Heart right ventricle (tissue), 16 donors: Measurements from ENCODE around the gene FAAP20. TPM values are rescaled to one million over a fixed set of nuclear protein-coding genes. Genes with fewer than 3 reads are reported as not detected.

Source experiments
- ATAC-seq, 8 donors: fragments of 200-7000 bp; cut with Tn5 transposase; one replicate each; pipeline ENCODE4 v1.9.1; 2020; ENCODE audit warnings: mild to moderate bottlenecking in 8 of 8, moderate library complexity in 8 of 8, moderate number of reproducible peaks in 1 of 8
- DNase-seq, 2 donors: peaks; one replicate each; pipeline ENCODE4 v3.0.0-alpha.2; 2020
- H3K27ac ChIP-seq, 10 donors: fragments of 200-600 bp; sonication (generic) in 2 of 10; one replicate each; pipeline versions ENCODE4 v1.5.0 to v1.8.0; 2020 to 2022; ENCODE audit warnings: mild to moderate bottlenecking in 3 of 10
- H3K27me3 ChIP-seq, 7 donors: fragments of 200-600 bp; one replicate each; pipeline ENCODE4 v1.8.0; 2021 to 2022; ENCODE audit warnings: mild to moderate bottlenecking in 2 of 7
- H3K36me3 ChIP-seq, 9 donors: fragments of 200-600 bp; sonication (generic) in 1 of 9; one replicate each; pipeline versions ENCODE4 v1.5.0 to v1.8.0; 2020 to 2022; ENCODE audit warnings: mild to moderate bottlenecking in 2 of 9
- H3K4me1 ChIP-seq, 9 donors: fragments of 200-600 bp; sonication (generic) in 1 of 9; one replicate each; pipeline versions ENCODE4 v1.5.0 to v1.8.0; 2020 to 2022; ENCODE audit warnings: mild to moderate bottlenecking in 4 of 9
- H3K4me3 ChIP-seq, 10 donors: fragments of 200-600 bp; sonication (generic) in 2 of 10; one replicate each; pipeline versions ENCODE4 v1.5.0 to v1.8.0; 2020 to 2022; ENCODE audit warnings: mild to moderate bottlenecking in 7 of 10, moderate library complexity in 2 of 10
- H3K9me3 ChIP-seq, 11 donors: fragments of 200-600 bp in 10 of 11; sonication (generic) in 2 of 11; one replicate each; pipeline versions ENCODE4 v1.5.0 to v1.8.0; 2013 to 2022; ENCODE audit warnings: mild to moderate bottlenecking in 2 of 11, control low read depth in 1 of 11, moderate library complexity in 1 of 11
- whole genome bisulfite sequencing, 2 donors: extraction: QIAGEN DNeasy Blood & Tissue Kit; methylation state at CpG; one replicate each; pipeline ENCODE4 v1.1.7; 2013; ENCODE audit warnings: inconsistent platforms in 1 of 2; 5-methylcytosine and 5-hydroxymethylcytosine counted together
- intact Hi-C, 10 donors: fragments of 100-400 bp; cut with DNase I; formaldehyde crosslinking; loops; one replicate each; pipeline versions ENCODE4 v1.11.1 to v1.14.2; 2022
- polyA plus RNA-seq, 2 donors: library from polyadenylated mRNA; stranded (reverse); fragments of 200-250 nt; gene quantifications; one replicate each; pipeline ENCODE4 v1.2.3, GENCODE V29; 2013
- total RNA-seq, 10 donors: library from RNA; stranded (reverse); fragmentation: NEBNext Ultra II Directional in 3 of 10; extraction: Animal tissue kit (Norgen Biotek cat#: 25700) in 3 of 10; gene quantifications; one replicate each; pipeline versions ENCODE4 v1.2.1 to v1.2.4, GENCODE V29; 2021 to 2023
- TF ChIP-seq, protein P1 (sequence below), 9 donors: fragments of 200-600 bp; sonication (generic) in 2 of 9; IDR thresholded peaks; one replicate each; pipeline versions ENCODE4 v1.5.0 to v1.8.0; 2021 to 2022; ENCODE audit warnings: antibody characterized with exemption in 9 of 9, mild to moderate bottlenecking in 5 of 9, moderate library complexity in 1 of 9
- donor health status: Arrhythmogenic right ventricular cardiomyopathy.
- donor health status: ischemic (EF 13 %, LVEDD 7.1; RV severe dilation, severe dysfunction).
- donor health status: healthy with polysubstance abuse.
- donor health status: DM: no; HTN: yes; CAD: no.
- donor health status: DM: no; HTN: no; CAD: no.
- donor health status: ischemic (EF 25% LVEDD 6.9; RV normal size, moderate dysfunction).
- donor health status: ischemic (EF 25% LVEDD 5.7; RV mildly dilated, moderate dysfunction).
- donor health status: healthy.
- donor health status: DM: yes; HTN: yes; CAD: no.
- donor health status: Ischemic cardiomyopathy.
- donor health status: ischemic (EF 35%, LVEDD 5.7; RV mildly dilated, moderate dysfunction).
- donor health status: nonischemic (EF 11% LVEDD 7.7; RV severe dilation, severe dysfunction).
- donor health status: DM: yes; HTN: yes; CAD: no.
- donor health status: PGD.
- donor health status: ischemic (EF 29% LVEDD 5.4; RV normal size, mild dysfunction).
- donor health status: nonischemic (EF 23%, LVEDD 6.1; RV moderate dilation, normal function).

The FAAP20 gene
- total and polyA plus RNA-seq, 12 donors: 30.9 to 83.6 (median 38.6) TPM

DNA sequence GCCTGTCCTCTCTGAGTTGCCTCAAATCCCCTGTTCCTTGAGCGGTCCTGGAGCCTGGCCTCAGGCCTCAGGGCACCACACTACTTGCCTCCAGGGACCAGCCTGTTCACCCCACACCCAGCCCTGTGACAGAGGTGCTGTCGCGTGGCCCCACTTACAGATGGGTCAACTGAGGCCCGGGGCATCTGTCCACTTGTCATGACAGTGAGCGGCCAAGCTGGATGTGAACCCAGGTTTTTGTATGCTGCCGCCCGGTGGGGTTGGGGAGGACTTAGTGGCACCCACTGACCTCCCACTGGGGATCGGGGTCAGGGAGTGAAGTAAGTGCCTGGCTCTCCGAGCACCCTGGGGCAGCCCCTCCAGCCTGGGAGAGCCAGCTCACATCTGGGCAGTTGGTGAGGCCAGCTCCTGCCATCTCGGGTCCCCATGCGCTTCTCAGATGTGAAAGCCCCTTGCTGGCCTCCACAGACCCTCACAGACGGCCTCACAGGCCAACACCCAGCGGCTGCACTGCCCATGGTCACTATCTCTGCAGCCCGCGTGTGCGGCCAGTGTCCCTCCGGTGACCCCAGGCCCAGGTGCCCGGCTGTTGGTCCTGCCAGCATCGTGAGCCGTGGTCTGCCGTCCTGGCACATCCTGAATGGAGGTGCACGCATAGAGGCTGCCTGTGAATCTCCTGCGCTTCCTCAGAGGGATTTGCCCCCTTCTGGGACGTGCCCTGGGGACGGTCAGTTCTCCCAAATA lies 9.3 kb upstream of the FAAP20 start:
- H3K4me3 ChIP-seq: peak overlapping the region; percentile 26 to 74 (median 58)
- 52 to 57% methylated on average over 25 of the region's 25 CpGs for WGBS, 2 donors
- no peak for ATAC-seq
- no peaks in the 10 kb centered on the region for H3K9me3 ChIP-seq
- peaks cover 40 to 78% (median 69%) of the 10 kb centered on the region in 9 donors for H3K4me1 ChIP-seq
- intact Hi-C loops: loop anchor here in 1 of 10 donors (5.0 kb wide), 1 partner anchor 338 kb away; no protein-coding TSS in a partner anchor
- TF ChIP-seq, protein P1, sequence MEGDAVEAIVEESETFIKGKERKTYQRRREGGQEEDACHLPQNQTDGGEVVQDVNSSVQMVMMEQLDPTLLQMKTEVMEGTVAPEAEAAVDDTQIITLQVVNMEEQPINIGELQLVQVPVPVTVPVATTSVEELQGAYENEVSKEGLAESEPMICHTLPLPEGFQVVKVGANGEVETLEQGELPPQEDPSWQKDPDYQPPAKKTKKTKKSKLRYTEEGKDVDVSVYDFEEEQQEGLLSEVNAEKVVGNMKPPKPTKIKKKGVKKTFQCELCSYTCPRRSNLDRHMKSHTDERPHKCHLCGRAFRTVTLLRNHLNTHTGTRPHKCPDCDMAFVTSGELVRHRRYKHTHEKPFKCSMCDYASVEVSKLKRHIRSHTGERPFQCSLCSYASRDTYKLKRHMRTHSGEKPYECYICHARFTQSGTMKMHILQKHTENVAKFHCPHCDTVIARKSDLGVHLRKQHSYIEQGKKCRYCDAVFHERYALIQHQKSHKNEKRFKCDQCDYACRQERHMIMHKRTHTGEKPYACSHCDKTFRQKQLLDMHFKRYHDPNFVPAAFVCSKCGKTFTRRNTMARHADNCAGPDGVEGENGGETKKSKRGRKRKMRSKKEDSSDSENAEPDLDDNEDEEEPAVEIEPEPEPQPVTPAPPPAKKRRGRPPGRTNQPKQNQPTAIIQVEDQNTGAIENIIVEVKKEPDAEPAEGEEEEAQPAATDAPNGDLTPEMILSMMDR (IDR thresholded peaks at IDR 0.05): no peak
- peak in 1 of 2 donors; percentile 22 for DNase-seq
- H3K36me3 ChIP-seq: no peaks in the 10 kb centered on the region
- peak overlapping the region; percentile 76 to 96 (median 90) for H3K27ac ChIP-seq
- H3K27me3 ChIP-seq: no peaks in the 10 kb centered on the region

DNA sequence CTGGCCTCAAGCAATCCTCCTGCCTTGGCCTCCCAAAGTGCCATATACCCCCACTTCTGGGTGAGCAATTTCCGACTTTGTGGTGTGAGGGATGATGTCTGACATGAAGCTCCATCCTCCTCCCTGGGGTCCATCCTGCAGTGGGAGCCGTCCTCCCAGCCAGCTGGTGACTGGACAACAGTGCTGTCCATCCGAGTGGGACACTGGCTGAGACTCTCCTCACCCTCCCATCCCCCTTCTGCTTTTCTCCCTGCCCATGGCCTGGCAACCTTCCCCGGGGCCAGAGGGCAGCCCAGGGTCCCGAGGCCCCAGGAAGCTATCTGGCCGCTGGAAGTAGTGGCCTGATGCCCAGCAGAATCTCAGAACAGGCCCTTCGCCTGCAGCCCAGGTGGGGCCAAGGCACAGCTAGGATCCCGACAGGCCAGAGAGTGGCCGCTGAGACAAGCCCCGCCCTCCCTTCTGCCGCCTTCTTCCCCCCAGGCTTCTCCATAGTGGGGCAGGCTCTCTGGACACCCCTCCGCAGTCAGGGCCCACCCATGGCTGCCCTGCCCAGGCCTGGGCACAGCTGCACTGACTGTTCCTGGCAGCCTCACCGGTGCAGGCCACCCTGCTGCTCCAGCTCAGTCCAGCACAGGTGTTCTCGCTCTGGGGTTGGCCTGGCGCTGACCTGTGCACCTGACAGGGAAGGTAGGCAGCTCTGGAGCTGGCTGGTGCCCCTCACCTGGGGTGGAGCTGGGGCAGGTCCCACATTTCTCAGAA lies 8.4 kb upstream of the FAAP20 start:
- Histone ChIP-seq H3K4me1 (peaks cover 37 to 75% (median 64%) of the 10 kb centered on the region in 9 donors), H3K9me3 (no peaks in the 10 kb centered on the region), H3K27me3 (no peaks in the 10 kb centered on the region), H3K4me3 (no peak overlapping the region), H3K27ac (peak overlapping the region in 7 of 10 donors; percentile 5 to 96 (median 91)), H3K36me3 (no peaks in the 10 kb centered on the region)
- DNase-seq (peak; percentile 16 to 30), ATAC-seq (no peak)
- intact Hi-C loops: loop anchor here in 1 of 10 donors (5.0 kb wide), 1 partner anchor 339 kb away; no protein-coding TSS in a partner anchor
- 91 to 92% methylated on average over 15 of the region's 15 CpGs for WGBS, 2 donors
- TF ChIP-seq, protein P1 (IDR thresholded peaks at IDR 0.05): no peak

DNA sequence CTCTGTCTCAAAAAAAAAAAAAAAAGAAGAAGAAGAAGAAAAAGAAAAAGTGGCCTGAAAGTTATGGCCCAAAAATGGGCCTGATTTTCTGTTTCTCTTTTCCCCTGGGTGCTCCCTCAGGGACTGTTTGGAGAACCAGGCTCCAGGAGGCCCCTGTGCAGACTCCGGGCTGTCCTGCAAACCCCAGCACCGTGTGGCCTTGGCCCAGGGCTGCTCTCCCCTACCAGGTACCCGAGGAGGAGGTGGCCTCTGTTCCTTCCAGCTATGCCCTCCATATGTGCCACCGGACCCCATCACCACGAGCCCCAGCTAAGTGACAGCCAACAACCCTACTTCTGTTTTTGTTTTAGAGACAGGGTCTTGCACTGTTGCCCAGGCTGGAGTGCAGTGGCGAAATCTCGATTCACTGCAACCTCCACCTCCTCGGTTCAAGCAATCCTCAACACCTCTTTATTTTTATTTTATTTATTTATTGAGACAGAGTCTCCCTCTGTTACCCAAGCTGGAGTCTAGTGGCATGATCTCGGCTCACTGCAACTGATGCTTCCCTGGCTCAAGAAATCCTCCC lies 7.5 kb upstream of the FAAP20 start:
- Histone ChIP-seq H3K27me3 (no peaks in the 10 kb centered on the region), H3K36me3 (no peaks in the 10 kb centered on the region), H3K4me1 (peaks cover 30 to 66% (median 57%) of the 10 kb centered on the region in 9 donors), H3K9me3 (no peaks in the 10 kb centered on the region), H3K4me3 (no peak overlapping the region), H3K27ac (no peak overlapping the region)
- DNase-seq (no peak), ATAC-seq (no peak)
- intact Hi-C loops: loop anchor here in 1 of 10 donors (5.0 kb wide), 1 partner anchor 340 kb away; no protein-coding TSS in a partner anchor
- TF ChIP-seq, protein P1 (IDR thresholded peaks at IDR 0.05): no peak
- 91 to 95% methylated on average over 9 of the region's 9 CpGs for WGBS, 2 donors

DNA sequence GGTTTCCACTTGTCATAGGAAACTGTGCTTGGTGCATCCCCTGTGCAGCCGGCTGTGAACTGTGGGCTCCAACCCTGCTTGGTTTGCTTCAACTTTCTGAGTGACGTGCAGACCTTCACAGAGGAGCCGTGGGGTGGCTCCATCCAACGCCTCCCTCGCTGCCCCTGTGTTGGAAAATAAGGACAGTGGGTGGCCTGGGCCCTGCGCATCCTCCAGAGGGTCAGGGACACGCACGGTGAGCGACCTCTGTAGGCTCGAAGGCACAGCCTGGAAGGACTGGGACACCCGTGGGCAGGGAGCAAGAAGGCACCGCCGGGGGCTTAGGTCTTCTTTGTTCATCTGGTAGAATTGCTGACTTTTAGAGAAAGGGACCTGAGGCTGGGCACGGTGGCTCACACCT lies 6.5 kb upstream of the FAAP20 start:
- Histone ChIP-seq H3K27me3 (no peaks in the 10 kb centered on the region), H3K4me3 (no peak overlapping the region), H3K27ac (no peak overlapping the region), H3K4me1 (peaks cover 27 to 58% (median 47%) of the 10 kb centered on the region in 9 donors), H3K36me3 (no peaks in the 10 kb centered on the region), H3K9me3 (no peaks in the 10 kb centered on the region)
- TF ChIP-seq, protein P1 (IDR thresholded peaks at IDR 0.05): no peak
- ATAC-seq (no peak), DNase-seq (no peak)
- intact Hi-C loops: loop anchor here in 1 of 10 donors (5.0 kb wide), 1 partner anchor 341 kb away; no protein-coding TSS in a partner anchor
- 93 to 94% methylated on average over 14 of the region's 14 CpGs for WGBS, 2 donors
